Forelimb muscle (tissue), 1 donor: ENCODE data around the gene RELL1. TPM values are rescaled to one million over a fixed set of nuclear protein-coding genes. Genes with fewer than 3 reads are reported as not detected.

Experiments
- DNase-seq: peaks from one replicate; pipeline ENCODE4 v3.0.0-alpha.2; 2013; ENCODE audit warnings: low read depth
- polyA plus RNA-seq: library from polyadenylated mRNA; unstranded; fragments of 120-200 nt; gene quantifications from one replicate; pipeline ENCODE4 v1.2.1, GENCODE V29; 2013; ENCODE audit not compliant: insufficient read length

Gene RELL1
- polyA plus RNA-seq, 1 donor = 11.2 TPM

GRCh38 chr4:37635155-37635554 is 51.0 kb downstream of the RELL1 start:
- DNase-seq = no peak

GRCh38 chr4:37634180-37634579 is 52.0 kb downstream of the RELL1 start:
- no peak for DNase-seq

GRCh38 chr4:37632836-37633235 is 53.3 kb downstream of the RELL1 start:
- no peak for DNase-seq

GRCh38 chr4:37631551-37631950 is 54.6 kb downstream of the RELL1 start:
- peak; percentile 24 for DNase-seq

- DNase-seq = no peak
Measured at GRCh38 chr4:37629713-37630112, 56.5 kb downstream of the RELL1 start.

GRCh38 chr4:37628977-37629609 is 57.1 kb downstream of the RELL1 start:
- DNase-seq = no peak

- no peak for DNase-seq
Measured at GRCh38 chr4:37627263-37627662, 58.9 kb downstream of the RELL1 start.

GRCh38 chr4:37625499-37625898 is 60.7 kb downstream of the RELL1 start:
- no peak for DNase-seq

- no peak for DNase-seq
Measured at GRCh38 chr4:37623940-37624339, 62.2 kb downstream of the RELL1 start.

- DNase-seq = no peak
Measured at GRCh38 chr4:37623125-37623524, 63.1 kb downstream of the RELL1 start.

GRCh38 chr4:37620176-37620575 is 66.0 kb downstream of the RELL1 start:
- no peak for DNase-seq

- DNase-seq = no peak
Measured at GRCh38 chr4:37615720-37616063, 70.5 kb downstream of the RELL1 start.

GRCh38 chr4:37615059-37615719 is 71.0 kb downstream of the RELL1 start:
- DNase-seq = no peak

GRCh38 chr4:37612811-37613210 is 73.4 kb downstream of the RELL1 start:
- no peak for DNase-seq

GRCh38 chr4:37609626-37610025 is 76.5 kb downstream of the RELL1 start:
- DNase-seq = no peak

- DNase-seq = no peak
Measured at GRCh38 chr4:37607018-37607417, 79.2 kb downstream of the RELL1 start.

GRCh38 chr4:37605843-37606565 is 80.2 kb downstream of the RELL1 start:
- no peak for DNase-seq

- DNase-seq = no peak
Measured at GRCh38 chr4:37604461-37604860, 81.7 kb downstream of the RELL1 start.

- DNase-seq = no peak
Measured at GRCh38 chr4:37603711-37604110, 82.5 kb downstream of the RELL1 start.

GRCh38 chr4:37603070-37603468 is 83.1 kb downstream of the RELL1 start:
- peak; percentile 31 for DNase-seq

- no peak for DNase-seq
Measured at GRCh38 chr4:37602454-37603069, 83.6 kb downstream of the RELL1 start.

GRCh38 chr4:37601531-37601930 is 84.6 kb downstream of the RELL1 start:
- DNase-seq = no peak
